ENCODE results near the gene ACY1. TPM values are rescaled to one million over a fixed set of nuclear protein-coding genes. Genes with fewer than 3 reads are reported as not detected.
A peak's percentile ranks its signal among the peaks of the same experiment; 100 is the strongest.

The ACY1 gene
- total RNA-seq, 4 donors from 2014 or later: 10.6 to 21.4 (median 19.5) TPM

- H3K4me1 ChIP-seq: peaks cover 0 to 68% (median 38%) of the 10 kb centered on the region in 3 donors
- H3K27ac ChIP-seq: peak overlapping the region in 1 of 4 donors; percentile 9
- ATAC-seq: no peak
- H3K27me3 ChIP-seq: no peaks in the 10 kb centered on the region
- no peaks in the 10 kb centered on the region for H3K9me3 ChIP-seq
- WGBS, 2 donors (ENCODE audit: low coverage in 1 of 2): no CpG with 5 or more reads among the region's 4 CpGs
- no peak overlapping the region for H3K4me3 ChIP-seq
- no peak for TF ChIP-seq CTCF (IDR thresholded peaks at IDR 0.05)
- TF ChIP-seq EP300 (IDR thresholded peaks at IDR 0.05): no peak
- no peak for TF ChIP-seq POLR2A (IDR thresholded peaks at IDR 0.05)
- no peak for TF ChIP-seq POLR2AphosphoS5 (IDR thresholded peaks at IDR 0.05)
- peaks cover 0 to 11% of the 10 kb centered on the region in 2 donors for H3K36me3 ChIP-seq
These were observed 13.5 kb upstream of the ACY1 start for GRCh38 chr3:51969841-51970240.

- ATAC-seq: no peak
- H3K4me1 ChIP-seq: peaks cover 0 to 66% (median 35%) of the 10 kb centered on the region in 3 donors
- H3K27me3 ChIP-seq: no peaks in the 10 kb centered on the region
- WGBS, 2 donors (ENCODE audit: low coverage in 1 of 2): 72 to 100% methylated on average over 1 to 2 of the region's 6 CpGs
- H3K36me3 ChIP-seq: peaks cover 0 to 11% of the 10 kb centered on the region in 2 donors
- no peak overlapping the region for H3K4me3 ChIP-seq
- no peak for TF ChIP-seq CTCF (IDR thresholded peaks at IDR 0.05)
- TF ChIP-seq EP300 (IDR thresholded peaks at IDR 0.05): no peak
- no peak for TF ChIP-seq POLR2A (IDR thresholded peaks at IDR 0.05)
- TF ChIP-seq POLR2AphosphoS5 (IDR thresholded peaks at IDR 0.05): no peak
- H3K27ac ChIP-seq: no peak overlapping the region
- no peaks in the 10 kb centered on the region for H3K9me3 ChIP-seq
These were observed 12.6 kb upstream of the ACY1 start for GRCh38 chr3:51970606-51971300.

- no peak for ATAC-seq
- Histone ChIP-seq H3K9me3 (no peaks in the 10 kb centered on the region), H3K27me3 (no peaks in the 10 kb centered on the region), H3K36me3 (peaks cover 0 to 11% of the 10 kb centered on the region in 2 donors), H3K4me1 (peaks cover 0 to 66% (median 30%) of the 10 kb centered on the region in 3 donors), H3K27ac (no peak overlapping the region), H3K4me3 (no peak overlapping the region)
- TF ChIP-seq POLR2AphosphoS5 (IDR thresholded peaks at IDR 0.05) (no peak), CTCF (IDR thresholded peaks at IDR 0.05) (no peak), EP300 (IDR thresholded peaks at IDR 0.05) (no peak), POLR2A (IDR thresholded peaks at IDR 0.05) (no peak)
- no CpG with 5 or more reads among the region's 11 CpGs for WGBS, 2 donors (ENCODE audit: low coverage in 1 of 2)
These were observed 12.0 kb upstream of the ACY1 start for GRCh38 chr3:51971350-51971749.

GRCh38 chr3:51974277-51974962 is 8.9 kb upstream of the ACY1 start:
- H3K9me3 ChIP-seq: no peaks in the 10 kb centered on the region
- no peaks in the 10 kb centered on the region for H3K27me3 ChIP-seq
- ATAC-seq: peak; percentile 14
- peaks cover 0 to 11% of the 10 kb centered on the region in 2 donors for H3K36me3 ChIP-seq
- peaks cover 0 to 43% (median 15%) of the 10 kb centered on the region in 3 donors for H3K4me1 ChIP-seq
- H3K27ac ChIP-seq: peak overlapping the region; percentile 26 to 96 (median 93)
- H3K4me3 ChIP-seq: peak overlapping the region; percentile 68
- WGBS, 2 donors (ENCODE audit: low coverage in 1 of 2): 10% methylated on average over 2 of the region's 30 CpGs; no CpG with 5 or more reads in 1 of the 2 donors
- TF ChIP-seq CTCF (IDR thresholded peaks at IDR 0.05) (peak in 1 of 4 experiments; percentile 36), POLR2AphosphoS5 (IDR thresholded peaks at IDR 0.05) (no peak), POLR2A (IDR thresholded peaks at IDR 0.05) (no peak), EP300 (IDR thresholded peaks at IDR 0.05) (no peak)
